ENCODE measurements around the gene FAM76B.

DNA sequence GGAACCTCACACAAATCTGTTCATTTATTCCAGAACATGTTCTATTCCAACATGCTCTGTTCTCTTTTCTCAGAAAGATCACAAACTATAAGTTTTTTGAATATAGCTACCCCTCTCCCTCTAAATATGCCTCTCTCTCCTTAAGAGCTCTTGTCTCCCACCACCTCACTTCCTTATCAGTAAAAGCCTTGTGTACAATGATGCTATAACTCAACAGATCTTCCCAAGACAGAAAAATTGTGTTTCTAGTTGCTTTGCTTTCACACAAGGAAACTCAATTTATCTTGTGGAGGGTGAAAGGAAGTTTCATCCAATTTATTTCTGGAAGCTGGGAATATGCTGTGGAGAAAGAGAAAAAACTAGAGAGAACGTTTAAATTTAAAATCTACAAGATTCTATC, 64.4 kb downstream of the FAM76B start:
- no peak for TF ChIP-seq POLR2A (IDR thresholded peaks at IDR 0.05)
- TF ChIP-seq, protein P1, sequence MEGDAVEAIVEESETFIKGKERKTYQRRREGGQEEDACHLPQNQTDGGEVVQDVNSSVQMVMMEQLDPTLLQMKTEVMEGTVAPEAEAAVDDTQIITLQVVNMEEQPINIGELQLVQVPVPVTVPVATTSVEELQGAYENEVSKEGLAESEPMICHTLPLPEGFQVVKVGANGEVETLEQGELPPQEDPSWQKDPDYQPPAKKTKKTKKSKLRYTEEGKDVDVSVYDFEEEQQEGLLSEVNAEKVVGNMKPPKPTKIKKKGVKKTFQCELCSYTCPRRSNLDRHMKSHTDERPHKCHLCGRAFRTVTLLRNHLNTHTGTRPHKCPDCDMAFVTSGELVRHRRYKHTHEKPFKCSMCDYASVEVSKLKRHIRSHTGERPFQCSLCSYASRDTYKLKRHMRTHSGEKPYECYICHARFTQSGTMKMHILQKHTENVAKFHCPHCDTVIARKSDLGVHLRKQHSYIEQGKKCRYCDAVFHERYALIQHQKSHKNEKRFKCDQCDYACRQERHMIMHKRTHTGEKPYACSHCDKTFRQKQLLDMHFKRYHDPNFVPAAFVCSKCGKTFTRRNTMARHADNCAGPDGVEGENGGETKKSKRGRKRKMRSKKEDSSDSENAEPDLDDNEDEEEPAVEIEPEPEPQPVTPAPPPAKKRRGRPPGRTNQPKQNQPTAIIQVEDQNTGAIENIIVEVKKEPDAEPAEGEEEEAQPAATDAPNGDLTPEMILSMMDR (IDR thresholded peaks at IDR 0.05) = no peak
